Neural progenitor cell (in vitro differentiated cells): ENCODE measurements around the gene SPATA22.

Experiments used
- CTCF ChIP-seq: fragments of 200-600 bp; sonication (generic); IDR thresholded peaks from 2 replicates; pipeline ENCODE4 v1.5.1; 2017; ENCODE audit warnings: antibody characterized with exemption, mild to moderate bottlenecking
- EZH2 ChIP-seq: fragments of 200-600 bp; sonication (generic); IDR thresholded peaks from 2 replicates; pipeline ENCODE4 v1.6.1; 2017; ENCODE audit warnings: antibody characterized with exemption, mild to moderate bottlenecking, moderate library complexity

DNA sequence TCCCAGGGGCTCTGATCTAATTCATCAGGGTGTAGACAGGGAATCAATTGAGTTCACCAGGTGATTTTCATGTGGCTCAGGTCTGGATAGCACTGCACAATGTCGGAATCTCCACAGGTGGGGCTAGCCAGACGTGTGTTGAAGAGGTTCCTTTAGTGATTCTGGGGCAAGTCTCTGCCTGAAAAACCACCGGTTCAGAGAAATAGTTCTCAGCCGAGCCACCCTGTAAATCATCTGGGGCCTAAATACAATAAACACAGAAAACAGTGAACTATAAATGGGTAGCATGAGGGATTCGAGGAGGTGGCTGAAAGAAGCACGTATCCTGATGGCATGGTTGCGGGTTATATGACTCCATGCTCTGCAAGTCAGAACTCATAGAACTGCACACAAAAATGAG, 25.5 kb upstream of the SPATA22 start:
- TF ChIP-seq EZH2 = no peak
- no peak for TF ChIP-seq CTCF
